DND-41 (cell line): ENCODE results near the gene KRT72.

ENCODE experiments used
- CTCF ChIP-seq: IDR thresholded peaks from 2 replicates; pipeline ENCODE4 v1.5.1; 2012; ENCODE audit warnings: borderline replicate concordance, low read length, moderate library complexity, mild to moderate bottlenecking; ENCODE audit not compliant: poor library complexity, severe bottlenecking; ENCODE audit errors: extremely low read depth
- EZH2 ChIP-seq: IDR thresholded peaks from 3 replicates; pipeline ENCODE4 v1.6.1; 2012; ENCODE audit warnings: borderline replicate concordance, low read depth, mild to moderate bottlenecking, moderate library complexity, low read length, inconsistent platforms; ENCODE audit not compliant: severe bottlenecking

GRCh38 chr12:52570511-52570910 lies 30.8 kb downstream of the KRT72 start:
- no peak for TF ChIP-seq CTCF
- TF ChIP-seq EZH2 = no peak
